IMR-90 (cell line): ENCODE results near the gene SRGAP2C. TPM values are rescaled to one million over a fixed set of nuclear protein-coding genes. Genes with fewer than 3 reads are reported as not detected.
A peak's percentile ranks its signal among the peaks of the same experiment; 100 is the strongest.
"Not testable (repeated sequence)": the region's sequence is repeated elsewhere in the genome, so short reads cannot be mapped to it uniquely, and the experiment has no call there.

ENCODE experiments used
- ATAC-seq: fragments of 200-7000 bp; cut with Tn5 transposase; 2 replicates; pipeline ENCODE4 v1.9.1; 2020; ENCODE audit warnings: low read depth, mild to moderate bottlenecking, moderate library complexity
- BruUV-seq: library from RNA; stranded (reverse); fragments of 400-500 nt; replicated peaks from 2 replicates; lab custom pipeline; 2021; lab: Mats Ljungman, UMichigan
- CTCF ChIA-PET: fragments of 300-600 bp; formaldehyde crosslinking; extraction: SDS; loops from one replicate; lab custom pipeline; 2021; ENCODE audit warnings: antibody characterized with exemption; lab: Yijun Ruan, JAX
- POLR2A ChIA-PET: fragments of 300-600 bp; sonication (Branson Sonifier 250); formaldehyde crosslinking; loops from one replicate; lab custom pipeline; 2022; ENCODE audit warnings: antibody characterized with exemption; ENCODE audit not compliant: unreplicated experiment; lab: Charles Lee
- DNase-seq: peaks from one replicate; pipeline ENCODE4 v3.0.0; 2013
- H2AFZ ChIP-seq: replicated peaks from 2 replicates; pipeline ENCODE3; 2013; ENCODE audit warnings: low read length, mild to moderate bottlenecking; ENCODE audit not compliant: poor library complexity
- H2AK5ac ChIP-seq: 2 replicates; pipeline ENCODE4 v1.6.1; 2013; ENCODE audit warnings: low read depth, low read length, inconsistent platforms
- H2AK9ac ChIP-seq: replicated peaks from 2 replicates; pipeline ENCODE3; 2013; ENCODE audit warnings: mild to moderate bottlenecking, low read depth, low read length, moderate library complexity; ENCODE audit not compliant: poor library complexity
- H2BK120ac ChIP-seq: 2 replicates; pipeline ENCODE4 v1.6.1; 2013; ENCODE audit warnings: low read depth, low read length, inconsistent platforms
- H2BK15ac ChIP-seq: 3 replicates; pipeline ENCODE4 v1.6.1; 2013; ENCODE audit warnings: low read depth, low read length, inconsistent platforms
- H2BK20ac ChIP-seq: 2 replicates; pipeline ENCODE4 v1.6.1; 2013; ENCODE audit warnings: low read depth, mild to moderate bottlenecking, inconsistent platforms, low read length, moderate library complexity
- H2BK5ac ChIP-seq: 2 replicates; pipeline ENCODE4 v1.6.1; 2013; ENCODE audit warnings: mild to moderate bottlenecking, low read depth, low read length, inconsistent platforms; ENCODE audit not compliant: poor library complexity, severe bottlenecking
- H3K14ac ChIP-seq: replicated peaks from 2 replicates; pipeline ENCODE4 v1.6.1; 2013; ENCODE audit warnings: low read depth, low read length, inconsistent platforms
- H3K18ac ChIP-seq: 2 replicates; pipeline ENCODE4 v1.6.1; 2013; ENCODE audit warnings: low read depth, low read length, control low read depth
- H3K23ac ChIP-seq: 2 replicates; pipeline ENCODE4 v1.6.1; 2013; ENCODE audit warnings: low read depth, low read length, inconsistent platforms
- H3K27ac ChIP-seq: 2 replicates; pipeline ENCODE4 v1.5.1; 2013; ENCODE audit warnings: mild to moderate bottlenecking, control low read depth, low read length; ENCODE audit not compliant: insufficient read depth
- H3K27me3 ChIP-seq: 2 replicates; pipeline ENCODE4 v1.6.1; 2013; ENCODE audit warnings: low read length; ENCODE audit not compliant: control insufficient read depth, insufficient read depth
- H3K36me3 ChIP-seq: 2 replicates; pipeline ENCODE4 v1.6.1; 2013; ENCODE audit warnings: low read length, mixed read lengths; ENCODE audit not compliant: control insufficient read depth, insufficient read depth
- H3K4ac ChIP-seq: 2 replicates; pipeline ENCODE4 v1.6.1; 2013; ENCODE audit warnings: low read depth, low read length, inconsistent platforms
- H3K4me1 ChIP-seq: 2 replicates; pipeline ENCODE4 v1.6.1; 2013; ENCODE audit warnings: low read length, mixed read lengths; ENCODE audit not compliant: control insufficient read depth, insufficient read depth
- H3K4me2 ChIP-seq: 2 replicates; pipeline ENCODE4 v1.6.1; 2013; ENCODE audit warnings: low read depth, mild to moderate bottlenecking, control low read depth, low read length, moderate library complexity
- H3K4me3 ChIP-seq: 2 replicates; pipeline ENCODE4 v1.5.1; 2013; ENCODE audit warnings: low read depth, mild to moderate bottlenecking, control low read depth, low read length, moderate library complexity; ENCODE audit not compliant: insufficient read depth
- H3K56ac ChIP-seq: 2 replicates; pipeline ENCODE4 v1.6.1; 2013; ENCODE audit warnings: low read length, inconsistent platforms; ENCODE audit not compliant: insufficient read depth; ENCODE audit errors: extremely low read depth
- H3K79me1 ChIP-seq, 2 experiments: 2 replicates each; pipeline ENCODE4 v1.6.1; 2013; ENCODE audit warnings: low read length in 2 of 2, inconsistent platforms in 1 of 2, low read depth in 1 of 2
- H3K9ac ChIP-seq: 2 replicates; pipeline ENCODE4 v1.6.1; 2013; ENCODE audit warnings: low read depth, low read length, control low read depth
- H3K9me1 ChIP-seq: 2 replicates; pipeline ENCODE4 v1.6.1; 2013; ENCODE audit warnings: low read length, inconsistent platforms; ENCODE audit not compliant: insufficient read depth
- H3K9me3 ChIP-seq: 2 replicates; pipeline ENCODE4 v1.6.1; 2013; ENCODE audit warnings: low read length; ENCODE audit not compliant: control insufficient read depth, insufficient read depth
- H4K20me1 ChIP-seq: 2 replicates; pipeline ENCODE4 v1.6.1; 2013; ENCODE audit warnings: low read length, inconsistent platforms; ENCODE audit not compliant: insufficient read depth
- H4K5ac ChIP-seq: 2 replicates; pipeline ENCODE4 v1.6.1; 2013; ENCODE audit warnings: mild to moderate bottlenecking, low read depth, low read length, control low read depth
- H4K8ac ChIP-seq, 2 experiments: 2 replicates each; pipeline ENCODE4 v1.6.1; 2013; ENCODE audit warnings: low read depth in 2 of 2, low read length in 2 of 2, control low read depth in 1 of 2, inconsistent platforms in 1 of 2
- H4K91ac ChIP-seq: 2 replicates; pipeline ENCODE4 v1.6.1; 2013; ENCODE audit warnings: low read depth, low read length, inconsistent platforms; ENCODE audit not compliant: insufficient read depth
- WGBS, 2 experiments: methylation state at CpG; one replicate each; pipeline versions ENCODE4 v1.1.5 to v1.1.7; 2013; ENCODE audit warnings: missing lambda C conversion rate in 2 of 2; ENCODE audit not compliant: insufficient read length in 1 of 2; ENCODE audit errors: extremely low coverage in 2 of 2; 5-methylcytosine and 5-hydroxymethylcytosine counted together
- dilution Hi-C: fragments of 300-500 bp; cut with HindIII; formaldehyde crosslinking; loops from one replicate; pipeline ENCODE4 v1.14.3; 2018; ENCODE audit warnings: low sequenced_read_pairs; ENCODE audit not compliant: unreplicated experiment
- in situ Hi-C: fragments of 300-500 bp; cut with MboI; formaldehyde crosslinking; loops from 3 replicates; pipeline ENCODE4 v1.14.3; 2019; ENCODE audit warnings: low sequenced_read_pairs, inconsistent platforms, mixed read lengths
- intact Hi-C: fragments of 100-400 bp; cut with micrococcal nuclease; formaldehyde crosslinking; loops from 2 replicates; pipeline ENCODE4 v1.10.0; 2022
- polyA plus RNA-seq, 3 experiments: library from polyadenylated mRNA; depleted of rRNA; stranded (reverse); fragments of >200 nt; gene quantifications; 2 replicates each; pipeline ENCODE4 v1.2.3, GENCODE V29; 2012; ENCODE audit warnings: low replicate concordance in 1 of 3
- total RNA-seq: library from RNA; depleted of rRNA; stranded (reverse); fragments of >200 nt; gene quantifications from 2 replicates; pipeline ENCODE4 v1.2.3, GENCODE V29; 2012

SRGAP2C gene
- total and polyA plus RNA-seq, 2 of the 4 experiments (the other 2 are of a cell fraction), result 5.6 to 12.7 TPM

DNA sequence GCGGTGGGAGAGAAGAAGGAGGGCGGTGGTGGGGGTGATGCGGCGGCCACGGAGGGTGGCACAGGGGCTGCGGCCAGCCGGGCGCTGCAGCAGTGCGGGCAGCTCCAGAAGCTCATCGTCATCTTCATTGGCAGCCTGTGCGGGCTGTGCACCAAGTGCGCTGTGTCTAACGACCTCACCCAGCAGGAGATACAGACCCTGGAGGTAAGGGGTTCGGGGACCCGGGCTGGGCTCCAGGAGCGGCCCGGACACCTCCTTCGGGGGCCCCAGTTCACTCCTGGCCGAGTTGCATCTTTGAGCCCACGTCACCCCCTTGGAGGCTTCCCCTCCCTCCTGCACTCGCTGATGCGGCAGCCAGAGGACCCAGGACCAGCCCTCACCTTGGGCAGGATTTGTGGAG lies 212.3 kb downstream of the SRGAP2C start:
- H2BK20ac ChIP-seq, H4K20me1 ChIP-seq, DNase-seq, H3K27ac ChIP-seq, H3K79me1 ChIP-seq, H2AFZ ChIP-seq, H3K9me1 ChIP-seq, H4K8ac ChIP-seq, H2AK9ac ChIP-seq, H3K36me3 ChIP-seq, intact Hi-C loops, H3K56ac ChIP-seq, H3K9me3 ChIP-seq, dilution Hi-C loops, H2BK5ac ChIP-seq, H2AK5ac ChIP-seq, BruUV-seq, H3K23ac ChIP-seq, H3K4me2 ChIP-seq, H3K4ac ChIP-seq, H2BK15ac ChIP-seq, H3K27me3 ChIP-seq, H3K18ac ChIP-seq, H4K91ac ChIP-seq, H3K14ac ChIP-seq, ATAC-seq, H4K5ac ChIP-seq, H3K4me1 ChIP-seq, in situ Hi-C loops, CTCF ChIA-PET, H2BK120ac ChIP-seq, H3K9ac ChIP-seq: not testable (repeated sequence)
- POLR2A ChIA-PET, result interaction anchor here (0.7 kb wide), 1 partner anchor 46 kb away, joined by 10 read pairs; no protein-coding TSS in a partner anchor
- WGBS, 2 experiments, result no CpG with 5 or more reads among the region's 22 CpGs
- peak overlapping the region; percentile 76 for H3K4me3 ChIP-seq

DNA sequence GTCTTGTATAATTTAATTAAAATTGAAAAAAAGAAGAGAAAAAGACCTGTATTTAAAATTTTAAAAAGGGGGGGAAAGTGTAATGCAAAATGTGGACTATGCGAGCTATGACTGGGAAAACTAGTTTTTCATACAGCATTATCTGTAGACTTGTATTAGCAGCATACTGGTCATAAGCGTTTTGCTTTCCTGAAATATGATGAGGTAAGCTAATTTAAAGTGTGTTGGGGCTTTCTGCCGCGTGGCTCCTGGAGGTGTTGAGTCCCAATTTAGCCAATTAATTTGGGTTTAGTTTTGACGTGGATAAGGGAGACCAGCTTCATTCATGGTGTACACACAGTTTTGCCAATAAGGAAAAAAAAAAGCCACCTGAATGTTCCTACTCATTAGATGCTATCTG lies 214.4 kb downstream of the SRGAP2C start:
- H3K36me3 ChIP-seq, H4K91ac ChIP-seq, H3K9me1 ChIP-seq, in situ Hi-C loops, POLR2A ChIA-PET, H2BK120ac ChIP-seq, H3K14ac ChIP-seq, H2BK20ac ChIP-seq, H4K8ac ChIP-seq, H2BK15ac ChIP-seq, H3K4me2 ChIP-seq, CTCF ChIA-PET, H3K56ac ChIP-seq, H3K18ac ChIP-seq, H3K4ac ChIP-seq, H2AFZ ChIP-seq, H3K79me1 ChIP-seq, DNase-seq, H3K27me3 ChIP-seq, BruUV-seq, H3K9ac ChIP-seq, H3K4me3 ChIP-seq, H3K9me3 ChIP-seq, H2BK5ac ChIP-seq, H3K27ac ChIP-seq, H4K20me1 ChIP-seq, H4K5ac ChIP-seq, H3K4me1 ChIP-seq, dilution Hi-C loops, ATAC-seq, H2AK5ac ChIP-seq, H3K23ac ChIP-seq, intact Hi-C loops, H2AK9ac ChIP-seq: not testable (repeated sequence)
- WGBS, 2 experiments, result no CpG with 5 or more reads among the region's 5 CpGs
